Measurements from ENCODE around the gene ARL15.

ARL15 gene

GRCh38 chr5:54242297-54242696 lies 68.1 kb downstream of the ARL15 start:
- no peak overlapping the region for H3K4me3 ChIP-seq (ENCODE audit: control insufficient read depth, low read depth, low read length)
- DNase-seq (ENCODE audit: low read depth) = no peak
- TF ChIP-seq CTCF (conservative IDR thresholded peaks at IDR 0.05; ENCODE audit: control insufficient read depth, insufficient read depth, low read depth, low read length) = no peak

- peak; percentile 61 for DNase-seq (ENCODE audit: low read depth)
- H3K4me3 ChIP-seq (ENCODE audit: control insufficient read depth, low read depth, low read length) = no peak overlapping the region
- TF ChIP-seq CTCF (conservative IDR thresholded peaks at IDR 0.05; ENCODE audit: control insufficient read depth, insufficient read depth, low read depth, low read length) = peak; percentile 58
Measured at GRCh38 chr5:54234304-54234933, 76.0 kb downstream of the ARL15 start.

GRCh38 chr5:54230936-54231685 lies 79.3 kb downstream of the ARL15 start:
- no peak overlapping the region for H3K4me3 ChIP-seq (ENCODE audit: control insufficient read depth, low read depth, low read length)
- no peak for TF ChIP-seq CTCF (conservative IDR thresholded peaks at IDR 0.05; ENCODE audit: control insufficient read depth, insufficient read depth, low read depth, low read length)
- DNase-seq (ENCODE audit: low read depth) = no peak

GRCh38 chr5:54229041-54229780 lies 81.2 kb downstream of the ARL15 start:
- DNase-seq (ENCODE audit: low read depth) = peak; percentile 57
- peak; percentile 95 for TF ChIP-seq CTCF (conservative IDR thresholded peaks at IDR 0.05; ENCODE audit: control insufficient read depth, insufficient read depth, low read depth, low read length)
- no peak overlapping the region for H3K4me3 ChIP-seq (ENCODE audit: control insufficient read depth, low read depth, low read length)

GRCh38 chr5:54227759-54228158 lies 82.6 kb downstream of the ARL15 start:
- DNase-seq (ENCODE audit: low read depth) = no peak
- TF ChIP-seq CTCF (conservative IDR thresholded peaks at IDR 0.05; ENCODE audit: control insufficient read depth, insufficient read depth, low read depth, low read length) = no peak
- H3K4me3 ChIP-seq (ENCODE audit: control insufficient read depth, low read depth, low read length) = no peak overlapping the region

GRCh38 chr5:54227109-54227508 lies 83.3 kb downstream of the ARL15 start:
- no peak for DNase-seq (ENCODE audit: low read depth)
- TF ChIP-seq CTCF (conservative IDR thresholded peaks at IDR 0.05; ENCODE audit: control insufficient read depth, insufficient read depth, low read depth, low read length) = no peak
- no peak overlapping the region for H3K4me3 ChIP-seq (ENCODE audit: control insufficient read depth, low read depth, low read length)

Measured in fibroblast of mammary gland (primary cell).